Naive thymus-derived CD4-positive, alpha-beta T cell (primary cell): ENCODE measurements around the gene LHPP. TPM values are rescaled to one million over a fixed set of nuclear protein-coding genes. Genes with fewer than 3 reads are reported as not detected.
A peak's percentile ranks its signal among the peaks of the same experiment; 100 is the strongest.

Experiments used
- ATAC-seq: fragments of 150-1000 bp; cut with Tn5 transposase; 2 replicates; pipeline ENCODE4 v1.10.0; 2021; ENCODE audit warnings: mild to moderate bottlenecking, moderate library complexity
- CTCF ChIA-PET: fragments of 350-600 bp; sonication (Branson Sonifier 250); formaldehyde crosslinking; loops from one replicate; lab custom pipeline; 2021; ENCODE audit warnings: antibody characterized with exemption; lab: Charles Lee
- POLR2A ChIA-PET: fragments of 350-600 bp; sonication (Branson Sonifier 250); formaldehyde crosslinking; loops from one replicate; lab custom pipeline; 2021; ENCODE audit warnings: antibody characterized with exemption, inconsistent platforms; lab: Charles Lee
- DNase-seq, 9 donors: peaks; one replicate each; pipeline versions ENCODE4 v3.0.0 to v3.0.0-alpha.2; 2020 to 2022; ENCODE audit warnings: mixed read lengths in 1 of 9
- H3K27ac ChIP-seq: one replicate; pipeline ENCODE4 v1.7.0; 2013; ENCODE audit warnings: mild to moderate bottlenecking, low read depth, low read length, moderate library complexity
- H3K27me3 ChIP-seq, 2 donors: one replicate each; pipeline ENCODE4 v1.7.0; 2013; ENCODE audit warnings: low read length in 2 of 2, mild to moderate bottlenecking in 2 of 2, moderate library complexity in 2 of 2; ENCODE audit not compliant: control insufficient read depth in 2 of 2, insufficient read depth in 2 of 2
- H3K36me3 ChIP-seq, 3 experiments: 1 replicate in 2 of 3; 2 replicates in 1 of 3; pipeline ENCODE4 v1.7.0; 2013; ENCODE audit warnings: low read length in 3 of 3, mild to moderate bottlenecking in 3 of 3, moderate library complexity in 1 of 3; ENCODE audit not compliant: insufficient read depth in 3 of 3, control insufficient read depth in 2 of 3
- H3K4me1 ChIP-seq, 2 donors: one replicate each; pipeline ENCODE4 v1.7.0; 2013; ENCODE audit warnings: low read length in 2 of 2, mild to moderate bottlenecking in 2 of 2, moderate library complexity in 1 of 2; ENCODE audit not compliant: control insufficient read depth in 2 of 2, insufficient read depth in 2 of 2
- H3K4me3 ChIP-seq: 2 replicates; pipeline ENCODE4 v1.7.0; 2013; ENCODE audit warnings: mild to moderate bottlenecking, low read length
- H3K9me3 ChIP-seq, 3 experiments: 1 replicate in 2 of 3; 2 replicates in 1 of 3; pipeline ENCODE4 v1.7.0; 2013; ENCODE audit warnings: low read length in 3 of 3; ENCODE audit not compliant: control insufficient read depth in 2 of 3
- H3K27ac Mint-ChIP-seq, 9 donors: one replicate each; pipeline ENCODE4 v1.8.0; 2020 to 2022; ENCODE audit warnings: mixed read lengths in 9 of 9, mild to moderate bottlenecking in 8 of 9, moderate library complexity in 5 of 9, inconsistent platforms in 2 of 9
- H3K27me3 Mint-ChIP-seq, 5 donors: one replicate each; pipeline ENCODE4 v1.8.0; 2021 to 2022; ENCODE audit warnings: mixed read lengths in 5 of 5, mild to moderate bottlenecking in 1 of 5
- H3K36me3 Mint-ChIP-seq, 5 donors: one replicate each; pipeline ENCODE4 v1.8.0; 2020 to 2022; ENCODE audit warnings: mixed read lengths in 5 of 5, mild to moderate bottlenecking in 3 of 5, inconsistent platforms in 1 of 5
- H3K4me1 Mint-ChIP-seq, 7 donors: one replicate each; pipeline ENCODE4 v1.8.0; 2020 to 2022; ENCODE audit warnings: mixed read lengths in 7 of 7, mild to moderate bottlenecking in 3 of 7, inconsistent platforms in 1 of 7
- H3K4me3 Mint-ChIP-seq, 10 donors: one replicate each; pipeline ENCODE4 v1.8.0; 2020 to 2022; ENCODE audit warnings: mild to moderate bottlenecking in 10 of 10, mixed read lengths in 10 of 10, moderate library complexity in 6 of 10, inconsistent platforms in 2 of 10
- H3K9me3 Mint-ChIP-seq, 11 donors: one replicate each; pipeline ENCODE4 v1.8.0; 2020 to 2022; ENCODE audit warnings: mixed read lengths in 11 of 11, mild to moderate bottlenecking in 4 of 11, inconsistent platforms in 1 of 11, moderate library complexity in 1 of 11
- intact Hi-C, 2 donors: fragments of 100-400 bp; cut with micrococcal nuclease; formaldehyde crosslinking; loops; one replicate each; pipeline ENCODE4 v1.15.1; 2023
- polyA plus RNA-seq, 2 donors: library from polyadenylated mRNA; unstranded; fragments of 300-500 nt; fragmentation: Illumina TruSeq; gene quantifications; one replicate each; pipeline ENCODE4 v1.2.3, GENCODE V29; 2021
- total RNA-seq, 6 experiments: library from RNA in 5 of 6; stranded (reverse) in 5 of 6; gene quantifications; 1 replicate in 5 of 6; 2 replicates in 1 of 6; pipeline ENCODE4 v1.2.3 and lab custom pipeline; 2021 to 2026

Gene LHPP
- total and polyA plus RNA-seq, 7 experiments from 2014 or later = 19.8 to 31.2 (median 23.4) TPM

GRCh38 chr10:124512040-124512428, 50.4 kb downstream of the LHPP start:
- Mint-ChIP-seq H3K9me3 (peaks cover 0 to 3% (median 0%) of the 10 kb centered on the region in 11 donors), H3K4me3 (no peak overlapping the region), H3K27me3 (no peaks in the 10 kb centered on the region), H3K27ac (no peak overlapping the region), H3K4me1 (peaks cover 0 to 8% (median 3%) of the 10 kb centered on the region in 7 donors), H3K36me3 (peaks cover 0 to 36% (median 4%) of the 10 kb centered on the region in 5 donors)
- no peak for ATAC-seq
- Histone ChIP-seq H3K4me3 (no peak overlapping the region), H3K27me3 (no peaks in the 10 kb centered on the region), H3K36me3 (peaks cover 0 to 16% (median 0%) of the 10 kb centered on the region in 3 experiments), H3K4me1 (no peaks in the 10 kb centered on the region), H3K27ac (no peak overlapping the region), H3K9me3 (no peaks in the 10 kb centered on the region)
- DNase-seq = no peak
- CTCF ChIA-PET = no interaction called here
- POLR2A ChIA-PET = no interaction called here
- intact Hi-C loops = no loop called here

DNA sequence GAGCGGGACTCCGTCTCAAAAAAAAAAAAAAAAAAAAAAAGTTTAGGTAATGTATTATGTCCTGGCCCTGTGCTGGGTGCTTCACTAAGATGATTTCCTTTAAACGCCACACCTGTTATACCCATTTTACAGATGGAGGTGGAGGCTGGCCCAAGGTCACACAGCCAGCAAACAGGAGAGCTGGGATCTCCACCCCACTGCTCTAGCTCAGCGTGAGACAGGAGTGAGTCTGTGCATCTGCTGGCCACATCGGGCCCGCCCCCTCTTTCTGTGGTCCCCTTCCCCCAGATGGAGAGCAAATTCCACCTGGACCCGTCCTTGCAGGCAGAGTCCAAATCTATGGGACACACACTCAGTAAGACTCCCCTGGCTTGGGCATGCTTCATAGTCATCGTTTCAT, 51.0 kb downstream of the LHPP start:
- no peaks in the 10 kb centered on the region for H3K4me1 ChIP-seq
- H3K36me3 Mint-ChIP-seq = peaks cover under 1 to 42% (median 5%) of the 10 kb centered on the region in 5 donors
- POLR2A ChIA-PET = no interaction called here

GRCh38 chr10:124515244-124515970, 53.8 kb downstream of the LHPP start:
- ChIA-PET CTCF (no interaction called here), POLR2A (interaction anchor here (0.8 kb wide), 1 partner anchor 20 kb away, joined by 3 read pairs; no protein-coding TSS in a partner anchor)
- H3K4me3 ChIP-seq = no peak overlapping the region
- Mint-ChIP-seq H3K4me1 (peaks cover 0 to 8% (median 3%) of the 10 kb centered on the region in 7 donors), H3K36me3 (peaks cover 0 to 46% (median 6%) of the 10 kb centered on the region in 5 donors), H3K9me3 (peaks cover 0 to 2% (median 0%) of the 10 kb centered on the region in 11 donors), H3K27ac (peak overlapping the region in 1 of 9 donors; percentile 4), H3K4me3 (no peak overlapping the region), H3K27me3 (no peaks in the 10 kb centered on the region)
- no peak for ATAC-seq
- DNase-seq = no peak
- H3K4me1 ChIP-seq = no peaks in the 10 kb centered on the region
- intact Hi-C loops = no loop called here
- H3K9me3 ChIP-seq = no peaks in the 10 kb centered on the region
- H3K36me3 ChIP-seq = peaks cover 0 to 13% (median 0%) of the 10 kb centered on the region in 3 experiments
- H3K27ac ChIP-seq = no peak overlapping the region
- no peaks in the 10 kb centered on the region for H3K27me3 ChIP-seq

More for the DNA sequence above, 51.0 kb downstream of the LHPP start:
- H3K4me1 Mint-ChIP-seq = peaks cover 0 to 8% (median 3%) of the 10 kb centered on the region in 7 donors
- no peak overlapping the region for H3K4me3 Mint-ChIP-seq
- intact Hi-C loops = no loop called here
- Histone ChIP-seq H3K36me3 (peaks cover 0 to 20% (median 0%) of the 10 kb centered on the region in 3 experiments), H3K27me3 (no peaks in the 10 kb centered on the region), H3K27ac (no peak overlapping the region), H3K9me3 (no peaks in the 10 kb centered on the region), H3K4me3 (no peak overlapping the region)
- H3K9me3 Mint-ChIP-seq = peaks cover 0 to 3% (median 0%) of the 10 kb centered on the region in 11 donors
- CTCF ChIA-PET = no interaction called here
- ATAC-seq (no peak), DNase-seq (no peak)
- no peaks in the 10 kb centered on the region for H3K27me3 Mint-ChIP-seq
- H3K27ac Mint-ChIP-seq = no peak overlapping the region

- DNase-seq (no peak), ATAC-seq (no peak)
- Histone ChIP-seq H3K27me3 (no peaks in the 10 kb centered on the region), H3K4me1 (no peaks in the 10 kb centered on the region), H3K27ac (no peak overlapping the region), H3K36me3 (peaks cover 0 to 12% (median 0%) of the 10 kb centered on the region in 3 experiments), H3K9me3 (no peaks in the 10 kb centered on the region), H3K4me3 (no peak overlapping the region)
- POLR2A ChIA-PET = no interaction called here
- CTCF ChIA-PET = no interaction called here
- Mint-ChIP-seq H3K4me3 (no peak overlapping the region), H3K27me3 (no peaks in the 10 kb centered on the region), H3K4me1 (peaks cover 0 to 7% (median 2%) of the 10 kb centered on the region in 7 donors), H3K9me3 (peaks cover 0 to 2% (median 0%) of the 10 kb centered on the region in 11 donors), H3K36me3 (peaks cover 0 to 41% (median 6%) of the 10 kb centered on the region in 5 donors), H3K27ac (no peak overlapping the region)
- intact Hi-C loops = no loop called here
Measured at GRCh38 chr10:124516181-124516580, 54.6 kb downstream of the LHPP start.

GRCh38 chr10:124516746-124517397, 55.2 kb downstream of the LHPP start:
- no peak overlapping the region for H3K27ac ChIP-seq
- Mint-ChIP-seq H3K36me3 (peaks cover 0 to 39% (median 6%) of the 10 kb centered on the region in 5 donors), H3K27me3 (no peaks in the 10 kb centered on the region), H3K4me3 (no peak overlapping the region), H3K9me3 (peaks cover 0 to 2% (median 0%) of the 10 kb centered on the region in 11 donors), H3K27ac (no peak overlapping the region), H3K4me1 (peaks cover 0 to 3% (median 0%) of the 10 kb centered on the region in 7 donors)
- POLR2A ChIA-PET = no interaction called here
- H3K36me3 ChIP-seq = peaks cover 0 to 12% (median 0%) of the 10 kb centered on the region in 3 experiments
- no peaks in the 10 kb centered on the region for H3K4me1 ChIP-seq
- intact Hi-C loops = no loop called here
- CTCF ChIA-PET = no interaction called here
- no peak overlapping the region for H3K4me3 ChIP-seq
- DNase-seq = no peak
- no peaks in the 10 kb centered on the region for H3K9me3 ChIP-seq
- ATAC-seq = no peak
- no peaks in the 10 kb centered on the region for H3K27me3 ChIP-seq

GRCh38 chr10:124517461-124517860, 55.8 kb downstream of the LHPP start:
- no peaks in the 10 kb centered on the region for H3K4me1 ChIP-seq
- H3K4me3 ChIP-seq = no peak overlapping the region
- H3K27me3 ChIP-seq = no peaks in the 10 kb centered on the region
- ChIA-PET POLR2A (no interaction called here), CTCF (no interaction called here)
- H3K36me3 ChIP-seq = peaks cover 0 to 12% (median 0%) of the 10 kb centered on the region in 3 experiments
- H3K27ac ChIP-seq = no peak overlapping the region
- peaks cover 0 to 2% (median 0%) of the 10 kb centered on the region in 11 donors for H3K9me3 Mint-ChIP-seq
- H3K36me3 Mint-ChIP-seq = peaks cover 0 to 39% (median 6%) of the 10 kb centered on the region in 5 donors
- intact Hi-C loops = no loop called here
- H3K27ac Mint-ChIP-seq = no peak overlapping the region
- DNase-seq (no peak), ATAC-seq (no peak)
- H3K4me3 Mint-ChIP-seq = no peak overlapping the region
- H3K4me1 Mint-ChIP-seq = peaks cover 0 to 3% (median 0%) of the 10 kb centered on the region in 7 donors
- H3K9me3 ChIP-seq = no peaks in the 10 kb centered on the region
- H3K27me3 Mint-ChIP-seq = no peaks in the 10 kb centered on the region
